ENCODE measurements around the gene PROM2. TPM values are rescaled to one million over a fixed set of nuclear protein-coding genes. Genes with fewer than 3 reads are reported as not detected.
A peak's percentile ranks its signal among the peaks of the same experiment; 100 is the strongest.

Gene PROM2
- total RNA-seq, 1 donor: under 0.01 TPM

GRCh38 chr2:95262896-95263542, 11.2 kb upstream of the PROM2 start:
- no peak for DNase-seq (ENCODE audit: low read depth)
- no peak for TF ChIP-seq CTCF (IDR thresholded peaks at IDR 0.05; ENCODE audit: insufficient read depth, low read depth, low read length)
- H3K4me3 ChIP-seq (ENCODE audit: low read depth, low read length): no peak overlapping the region

- TF ChIP-seq CTCF (IDR thresholded peaks at IDR 0.05; ENCODE audit: insufficient read depth, low read depth, low read length): no peak
- no peak overlapping the region for H3K4me3 ChIP-seq (ENCODE audit: low read depth, low read length)
- no peak for DNase-seq (ENCODE audit: low read depth)
Measured at GRCh38 chr2:95264624-95265023, 9.6 kb upstream of the PROM2 start.

- DNase-seq (ENCODE audit: low read depth): no peak
- no peak overlapping the region for H3K4me3 ChIP-seq (ENCODE audit: low read depth, low read length)
- TF ChIP-seq CTCF (IDR thresholded peaks at IDR 0.05; ENCODE audit: insufficient read depth, low read depth, low read length): no peak
Measured at GRCh38 chr2:95265182-95265581, 9.1 kb upstream of the PROM2 start.

- H3K4me3 ChIP-seq (ENCODE audit: low read depth, low read length): no peak overlapping the region
- no peak for DNase-seq (ENCODE audit: low read depth)
- TF ChIP-seq CTCF (IDR thresholded peaks at IDR 0.05; ENCODE audit: insufficient read depth, low read depth, low read length): no peak
Measured at GRCh38 chr2:95266781-95267430, 7.3 kb upstream of the PROM2 start.

GRCh38 chr2:95267458-95268210, 6.6 kb upstream of the PROM2 start:
- H3K4me3 ChIP-seq (ENCODE audit: low read depth, low read length): no peak overlapping the region
- no peak for TF ChIP-seq CTCF (IDR thresholded peaks at IDR 0.05; ENCODE audit: insufficient read depth, low read depth, low read length)
- DNase-seq (ENCODE audit: low read depth): peak; percentile 56

- TF ChIP-seq CTCF (IDR thresholded peaks at IDR 0.05; ENCODE audit: insufficient read depth, low read depth, low read length): no peak
- no peak overlapping the region for H3K4me3 ChIP-seq (ENCODE audit: low read depth, low read length)
- DNase-seq (ENCODE audit: low read depth): no peak
Measured at GRCh38 chr2:95268211-95269035, 5.8 kb upstream of the PROM2 start.
